NT2/D1 (cell line): ENCODE measurements around the gene MRPS24.

ENCODE experiments used
- SUZ12 ChIP-seq: IDR thresholded peaks from 2 replicates; pipeline ENCODE4 v1.6.1; 2011; ENCODE audit not compliant: insufficient read length, insufficient read depth; ENCODE audit errors: extremely low read depth
- YY1 ChIP-seq: IDR thresholded peaks from 2 replicates; pipeline ENCODE4 v1.6.1; 2011; ENCODE audit not compliant: insufficient read length, insufficient read depth
- ZNF274 ChIP-seq: IDR thresholded peaks from 2 replicates; pipeline ENCODE4 v1.6.1; 2011; ENCODE audit warnings: mild to moderate bottlenecking, low read depth, low read length

DNA sequence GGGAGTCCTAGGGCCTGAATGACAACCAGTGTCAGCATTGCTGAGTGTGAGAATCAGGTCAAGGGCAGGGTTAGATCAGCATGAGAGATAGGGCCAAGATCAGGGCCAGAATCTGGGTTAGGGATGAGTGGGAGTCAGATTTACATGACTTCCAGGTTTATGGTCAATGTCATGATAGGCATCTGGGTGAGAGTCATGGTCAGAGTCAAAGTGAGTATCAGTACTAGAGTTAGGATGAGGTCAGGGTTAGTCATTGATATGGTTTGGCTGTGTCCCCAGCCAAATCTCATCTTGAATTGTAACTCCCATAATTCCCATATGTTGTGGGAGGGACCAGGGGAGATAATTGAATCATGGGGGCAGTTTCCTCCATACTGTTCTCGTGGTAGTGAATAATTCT is 12.3 kb downstream of the MRPS24 start:
- TF ChIP-seq YY1 (no peak), ZNF274 (no peak), SUZ12 (no peak)
